Gastroesophageal sphincter (tissue), 4 donors: ENCODE results near the gene TUSC2. TPM values are rescaled to one million over a fixed set of nuclear protein-coding genes. Genes with fewer than 3 reads are reported as not detected.

Source experiments
- ATAC-seq: fragments of 150-250 bp; one replicate; pipeline ENCODE4 v1.9.1; 2016; ENCODE audit warnings: mild to moderate bottlenecking, moderate library complexity
- H3K27ac ChIP-seq, 4 donors: fragments of 200-600 bp; sonication (generic) in 3 of 4; 1 replicate in 3 of 4; 2 replicates in 1 of 4; pipeline ENCODE4 v1.5.1; 2016 to 2019
- H3K27me3 ChIP-seq: fragments of 200-600 bp; sonication (generic); one replicate; pipeline ENCODE4 v1.5.1; 2019
- H3K36me3 ChIP-seq, 2 donors: fragments of 200-600 bp; sonication (generic); one replicate each; pipeline ENCODE4 v1.5.1; 2019; ENCODE audit warnings: control low read depth in 1 of 2
- H3K4me1 ChIP-seq, 3 donors: fragments of 200-600 bp; sonication (generic); 1 replicate in 2 of 3; 2 replicates in 1 of 3; pipeline ENCODE4 v1.5.1; 2016 to 2019; ENCODE audit warnings: control low read depth in 2 of 3
- H3K4me3 ChIP-seq, 2 donors: fragments of 200-600 bp; sonication (generic); one replicate each; pipeline ENCODE4 v1.5.1; 2019; ENCODE audit warnings: mild to moderate bottlenecking in 1 of 2, moderate library complexity in 1 of 2
- H3K9me3 ChIP-seq, 3 donors: fragments of 200-600 bp; sonication (generic); one replicate each; pipeline ENCODE4 v1.5.1; 2017 to 2019; ENCODE audit warnings: control low read depth in 2 of 3
- EP300 ChIP-seq: sonication (generic); formaldehyde crosslinking; IDR thresholded peaks from one replicate; pipeline ENCODE4 v1.6.1; 2017; ENCODE audit warnings: antibody characterized with exemption, mild to moderate bottlenecking
- POLR2A ChIP-seq, 2 donors: fragments of 450-650 bp; IDR thresholded peaks; one replicate each; pipeline ENCODE4 v1.6.1; 2017; ENCODE audit warnings: antibody characterized with exemption in 2 of 2, mild to moderate bottlenecking in 2 of 2, moderate library complexity in 1 of 2
- POLR2AphosphoS5 ChIP-seq: sonication (generic); formaldehyde crosslinking; IDR thresholded peaks from one replicate; pipeline ENCODE4 v1.6.1; 2017; ENCODE audit warnings: antibody characterized with exemption
- WGBS, 2 donors: methylation state at CpG; one replicate each; pipeline ENCODE4 v1.1.5; 2018; ENCODE audit warnings: low coverage in 1 of 2; 5-methylcytosine and 5-hydroxymethylcytosine counted together
- total RNA-seq, 4 donors: library from RNA; depleted of rRNA; stranded (reverse); fragments of >200 nt; gene quantifications; one replicate each; pipeline ENCODE4 v1.1.0, GENCODE V29; 2016
- TF ChIP-seq, protein P1 (sequence below), 4 experiments: fragments of 200-600 bp in 2 of 4; fragments of 450-650 bp in 2 of 4; sonication (generic) in 1 of 4; IDR thresholded peaks; one replicate each; pipeline ENCODE4 v1.5.1; 2017 to 2019; ENCODE audit warnings: antibody characterized with exemption in 4 of 4, mild to moderate bottlenecking in 2 of 4, moderate library complexity in 2 of 4

The TUSC2 gene
- total RNA-seq, 4 donors from 2014 or later = 23.8 to 36.2 (median 31.3) TPM

DNA sequence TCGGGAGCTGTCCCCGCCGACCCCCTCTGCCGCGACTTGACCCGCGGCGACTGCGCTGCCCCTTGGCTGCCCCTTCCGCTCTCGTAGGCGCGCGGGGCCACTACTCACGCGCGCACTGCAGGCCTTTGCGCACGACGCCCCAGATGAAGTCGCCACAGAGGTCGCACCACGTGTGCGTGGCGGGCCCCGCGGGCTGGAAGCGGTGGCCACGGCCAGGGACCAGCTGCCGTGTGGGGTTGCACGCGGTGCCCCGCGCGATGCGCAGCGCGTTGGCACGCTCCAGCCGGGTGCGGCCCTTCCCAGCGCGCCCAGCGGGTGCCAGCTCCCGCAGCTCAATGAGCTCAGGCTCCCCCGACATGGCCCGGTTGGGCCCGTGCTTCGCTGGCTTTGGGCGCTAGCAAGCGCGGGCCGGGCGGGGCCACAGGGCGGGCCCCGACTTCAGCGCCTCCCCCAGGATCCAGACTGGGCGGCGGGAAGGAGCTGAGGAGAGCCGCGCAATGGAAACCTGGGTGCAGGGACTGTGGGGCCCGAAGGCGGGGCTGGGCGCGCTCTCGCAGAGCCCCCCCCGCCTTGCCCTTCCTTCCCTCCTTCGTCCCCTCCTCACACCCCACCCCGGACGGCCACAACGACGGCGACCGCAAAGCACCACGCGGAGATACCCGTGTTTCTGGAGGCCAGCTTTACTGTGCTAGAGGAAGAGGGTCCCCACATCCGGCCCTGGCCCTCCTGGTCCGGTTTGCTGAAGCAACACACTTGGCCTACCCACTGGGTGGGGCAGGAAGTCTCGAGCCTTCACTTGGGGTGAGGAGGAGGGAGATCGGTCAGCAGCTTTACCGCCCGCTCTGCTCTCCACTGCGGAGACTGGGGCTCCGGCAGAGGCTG lies 12.7 kb upstream of the TUSC2 start, which contains the start of gene RASSF1:
Gene RASSF1 (minus strand): TSS at position 389 of the 882 bp plus-strand sequence. CDS start 31 bp downstream, at position 358.
- peaks cover 0 to 70% (median 38%) of the 10 kb centered on the region in 3 donors for H3K4me1 ChIP-seq

DNA sequence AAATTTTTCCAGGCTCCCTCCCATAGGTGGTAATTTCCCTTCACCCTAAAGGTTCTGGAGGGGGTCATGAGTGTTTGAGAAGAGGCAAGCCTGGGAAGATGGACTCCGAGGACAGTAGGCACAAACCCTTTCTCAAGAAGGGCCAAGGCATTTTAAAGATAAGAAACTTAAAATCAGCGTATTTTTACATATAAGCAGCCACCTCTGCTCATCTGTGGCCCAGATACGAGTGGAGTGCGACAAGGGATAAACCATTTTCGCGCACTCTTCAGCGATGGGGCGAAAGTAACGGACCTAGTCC lies 12.1 kb upstream of the TUSC2 start:
- Histone ChIP-seq H3K4me1 (peaks cover 0 to 70% (median 38%) of the 10 kb centered on the region in 3 donors), H3K27ac (peak overlapping the region; percentile 6 to 99 (median 92)), H3K4me3 (peak overlapping the region; percentile 27 to 65), H3K27me3 (no peaks in the 10 kb centered on the region), H3K9me3 (no peaks in the 10 kb centered on the region), H3K36me3 (no peaks in the 10 kb centered on the region)
- WGBS, 2 donors = 40 to 44% methylated on average over 1 to 5 of the region's 9 CpGs
- TF ChIP-seq POLR2A (IDR thresholded peaks at IDR 0.05) (no peak), EP300 (no peak), POLR2AphosphoS5 (no peak)
- TF ChIP-seq, protein P1, sequence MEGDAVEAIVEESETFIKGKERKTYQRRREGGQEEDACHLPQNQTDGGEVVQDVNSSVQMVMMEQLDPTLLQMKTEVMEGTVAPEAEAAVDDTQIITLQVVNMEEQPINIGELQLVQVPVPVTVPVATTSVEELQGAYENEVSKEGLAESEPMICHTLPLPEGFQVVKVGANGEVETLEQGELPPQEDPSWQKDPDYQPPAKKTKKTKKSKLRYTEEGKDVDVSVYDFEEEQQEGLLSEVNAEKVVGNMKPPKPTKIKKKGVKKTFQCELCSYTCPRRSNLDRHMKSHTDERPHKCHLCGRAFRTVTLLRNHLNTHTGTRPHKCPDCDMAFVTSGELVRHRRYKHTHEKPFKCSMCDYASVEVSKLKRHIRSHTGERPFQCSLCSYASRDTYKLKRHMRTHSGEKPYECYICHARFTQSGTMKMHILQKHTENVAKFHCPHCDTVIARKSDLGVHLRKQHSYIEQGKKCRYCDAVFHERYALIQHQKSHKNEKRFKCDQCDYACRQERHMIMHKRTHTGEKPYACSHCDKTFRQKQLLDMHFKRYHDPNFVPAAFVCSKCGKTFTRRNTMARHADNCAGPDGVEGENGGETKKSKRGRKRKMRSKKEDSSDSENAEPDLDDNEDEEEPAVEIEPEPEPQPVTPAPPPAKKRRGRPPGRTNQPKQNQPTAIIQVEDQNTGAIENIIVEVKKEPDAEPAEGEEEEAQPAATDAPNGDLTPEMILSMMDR (IDR thresholded peaks at IDR 0.05) = no peak
- no peak for ATAC-seq

More for the DNA sequence above, 12.7 kb upstream of the TUSC2 start, which contains the start of gene RASSF1:
- Histone ChIP-seq H3K27ac (peak within 1 kb of the TSS; percentile 6 to 99 (median 92)), H3K9me3 (no peaks in the 10 kb centered on the region), H3K36me3 (no peaks in the 10 kb centered on the region), H3K27me3 (no peaks in the 10 kb centered on the region), H3K4me3 (peak within 1 kb of the TSS; percentile 27 to 65)
- TF ChIP-seq, protein P1 (IDR thresholded peaks at IDR 0.05) = no peak
- TF ChIP-seq EP300 (no peak), POLR2AphosphoS5 (peak; percentile 11), POLR2A (IDR thresholded peaks at IDR 0.05) (peak; percentile 79 to 85)
- ATAC-seq = peak; percentile 44
- no CpG with 5 or more reads among the region's 85 CpGs for WGBS, 2 donors

DNA sequence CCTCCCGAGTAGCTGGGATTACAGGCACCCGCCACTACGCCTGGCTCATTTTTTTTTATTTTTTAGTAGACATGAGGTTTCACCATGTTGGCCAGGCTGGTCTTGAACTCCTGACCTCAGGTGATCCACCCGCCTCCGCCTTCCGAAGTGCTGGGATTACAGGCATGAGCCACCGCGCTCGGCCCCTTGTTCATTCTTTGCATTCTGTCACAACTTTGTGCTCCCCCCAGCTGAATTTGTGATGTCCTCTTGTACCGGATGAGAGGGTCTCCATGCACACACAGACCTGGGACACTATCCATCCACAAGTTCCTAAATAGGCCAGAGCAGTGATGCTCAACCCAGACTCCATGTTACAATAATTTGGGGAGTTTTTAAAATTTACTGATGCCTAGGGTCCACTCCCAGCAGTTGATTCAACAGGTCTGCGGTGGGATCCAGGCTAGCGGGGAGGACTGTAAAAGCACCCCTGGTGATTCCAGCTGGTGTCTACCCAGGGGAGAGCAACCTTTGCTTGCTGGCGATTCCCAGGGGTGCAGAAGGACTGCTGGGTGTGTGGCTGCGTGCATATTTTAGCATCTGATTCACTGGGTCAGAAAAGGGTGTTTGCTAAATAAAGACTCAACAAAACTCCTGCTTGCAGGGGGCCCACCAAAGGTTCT lies 11.6 kb upstream of the TUSC2 start:
- Histone ChIP-seq H3K4me3 (peak overlapping the region in 1 of 2 donors; percentile 65), H3K4me1 (peaks cover 0 to 72% (median 43%) of the 10 kb centered on the region in 3 donors), H3K27me3 (no peaks in the 10 kb centered on the region), H3K9me3 (no peaks in the 10 kb centered on the region), H3K36me3 (peaks cover 0 to 3% of the 10 kb centered on the region in 2 donors), H3K27ac (peak overlapping the region in 3 of 4 donors; percentile 91 to 99 (median 94))
- ATAC-seq = no peak
- no peak for TF ChIP-seq EP300
- no peak for TF ChIP-seq POLR2AphosphoS5
- WGBS, 2 donors = 74 to 100% methylated on average over 4 to 6 of the region's 14 CpGs

DNA sequence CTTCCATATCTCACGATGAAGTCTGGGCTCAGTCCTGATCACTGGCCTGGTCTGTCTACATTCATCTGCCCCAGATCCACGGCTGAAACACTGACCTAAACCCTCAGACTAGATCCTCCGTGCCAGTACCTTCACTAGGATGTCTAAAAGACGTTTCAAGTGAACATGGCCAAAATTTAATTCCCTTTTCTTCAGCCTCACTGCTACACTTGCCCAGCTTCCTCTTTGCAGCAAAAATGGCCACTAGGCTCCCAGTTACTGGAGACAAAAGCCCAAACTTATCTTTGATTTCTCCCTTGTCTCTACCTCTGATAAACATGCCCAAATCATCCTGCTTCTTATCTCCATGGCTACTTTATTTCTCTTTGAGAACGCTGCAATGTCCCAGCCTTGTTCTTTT lies 10.9 kb upstream of the TUSC2 start:
- no peak for TF ChIP-seq POLR2A (IDR thresholded peaks at IDR 0.05)
- TF ChIP-seq POLR2AphosphoS5 = no peak
- TF ChIP-seq EP300 = no peak
- TF ChIP-seq, protein P1 (IDR thresholded peaks at IDR 0.05) = no peak
- peaks cover 0 to 78% (median 49%) of the 10 kb centered on the region in 3 donors for H3K4me1 ChIP-seq
- H3K4me3 ChIP-seq = peak overlapping the region in 1 of 2 donors; percentile 91
- peak overlapping the region in 3 of 4 donors; percentile 94 to 99 (median 99) for H3K27ac ChIP-seq
- H3K9me3 ChIP-seq = no peaks in the 10 kb centered on the region
- whole genome bisulfite sequencing, 2 donors = 0 to 60% methylated on average over 1 to 5 of the region's 5 CpGs
- no peak for ATAC-seq
- peaks cover 0 to 6% of the 10 kb centered on the region in 2 donors for H3K36me3 ChIP-seq
- no peaks in the 10 kb centered on the region for H3K27me3 ChIP-seq

- TF ChIP-seq EP300 (no peak), POLR2A (IDR thresholded peaks at IDR 0.05) (peak; percentile 66 to 73), POLR2AphosphoS5 (peak; percentile 93)
- TF ChIP-seq, protein P1 (IDR thresholded peaks at IDR 0.05) = no peak
- H3K4me1 ChIP-seq = peaks cover 0 to 95% (median 51%) of the 10 kb centered on the region in 3 donors
Observed at GRCh38 chr3:50337175-50337861, 9.3 kb upstream of the TUSC2 start.

More at GRCh38 chr3:50337175-50337861, 9.3 kb upstream of the TUSC2 start:
- no peaks in the 10 kb centered on the region for H3K9me3 ChIP-seq
- H3K4me3 ChIP-seq = peak overlapping the region; percentile 54 to 91
- H3K27ac ChIP-seq = peak overlapping the region; percentile 81 to 99 (median 96)
- no peaks in the 10 kb centered on the region for H3K27me3 ChIP-seq
- 0% methylated on average over 4 of the region's 79 CpGs; no CpG with 5 or more reads in 1 of the 2 donors for WGBS, 2 donors
- peak; percentile 91 for ATAC-seq
- peaks cover 0 to 11% of the 10 kb centered on the region in 2 donors for H3K36me3 ChIP-seq
